NCI-H1105 treated with DMSO at 0.1 percent for 48 hours (cell line): ENCODE measurements around the gene BEND5.

Experiments
- DNase-seq: peaks from one replicate; lab custom pipeline; 2025; lab: John Stamatoyannopoulos, UW

The BEND5 gene

DNA sequence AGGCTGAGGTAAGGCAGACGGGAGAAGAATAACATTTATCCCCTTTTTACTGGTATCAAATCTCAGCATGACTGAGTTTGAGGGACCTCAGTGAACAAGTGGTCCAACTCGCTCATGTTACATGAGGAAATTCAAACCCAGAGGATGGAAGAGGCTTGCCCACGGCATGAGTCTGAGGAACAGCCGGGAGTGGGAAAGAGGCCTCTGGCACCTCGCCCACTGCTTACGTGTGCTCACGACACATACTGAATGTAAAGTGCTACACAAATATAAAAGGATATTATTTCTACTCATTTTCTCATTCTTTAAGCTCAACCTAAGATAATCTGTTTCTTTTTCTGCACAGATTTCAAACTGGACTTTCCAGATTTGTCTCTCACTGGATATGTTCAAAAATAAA, 14.7 kb downstream of the BEND5 start:
- DNase-seq, result no peak

DNA sequence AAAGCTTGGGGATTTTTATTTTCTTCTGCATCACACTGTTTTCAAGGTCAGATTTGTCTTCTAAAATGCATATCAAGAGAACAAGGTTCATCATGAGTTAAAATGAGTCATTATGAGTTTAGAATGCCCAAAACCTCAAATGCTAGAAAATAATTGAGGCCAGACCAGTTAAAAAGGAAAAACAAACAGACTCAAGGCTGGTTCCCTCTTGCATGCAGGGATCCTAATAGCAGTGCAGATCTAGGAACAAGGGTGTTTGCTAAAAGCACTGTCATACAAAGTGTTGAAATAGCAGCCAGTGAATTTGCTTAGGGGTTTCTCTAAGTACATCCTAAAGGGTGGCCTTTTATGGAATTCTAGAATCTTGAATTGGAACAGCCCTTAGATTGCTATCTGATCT, 15.3 kb downstream of the BEND5 start:
- DNase-seq, result no peak

- no peak for DNase-seq
Measured at GRCh38 chr1:48760857-48761256, 15.8 kb downstream of the BEND5 start.

DNA sequence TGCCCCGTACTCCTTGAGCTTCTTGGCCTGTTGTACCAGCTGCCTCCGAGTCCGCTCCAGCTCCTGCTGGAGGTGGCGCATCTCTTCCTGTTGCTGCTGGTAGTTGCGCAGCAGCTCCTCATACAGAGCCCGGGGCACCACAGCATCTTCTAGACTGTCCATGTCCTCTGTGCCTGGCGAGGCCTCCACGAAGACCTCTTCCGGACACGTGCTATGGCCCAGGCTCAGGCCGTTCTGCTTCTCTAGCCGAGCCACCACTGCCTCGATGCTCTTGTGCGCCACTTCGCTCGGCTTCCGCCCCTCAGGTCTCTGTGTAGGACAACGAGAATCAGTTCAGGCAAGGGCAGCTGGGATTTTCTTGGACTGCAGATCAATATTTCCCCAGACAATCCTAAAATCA, 17.7 kb downstream of the BEND5 start:
- no peak for DNase-seq

DNA sequence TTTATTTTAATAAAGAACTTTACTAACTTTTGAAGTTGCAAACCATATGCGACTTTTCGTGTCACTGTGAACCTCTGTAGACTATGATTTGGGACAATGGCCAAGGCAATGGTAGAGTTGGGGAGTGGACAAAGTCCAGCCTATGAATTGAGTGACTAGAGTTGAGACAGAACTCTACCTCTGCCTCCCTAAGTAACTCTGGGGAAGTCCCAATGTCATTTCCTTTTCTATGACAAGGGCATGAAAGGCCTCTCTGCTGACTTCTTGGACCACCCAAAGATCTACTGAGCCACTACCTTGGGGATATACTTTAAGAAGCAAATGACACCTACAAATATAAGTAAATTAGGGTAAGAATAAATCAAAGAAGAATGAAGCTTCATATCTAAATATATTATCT, 19.3 kb downstream of the BEND5 start:
- no peak for DNase-seq

GRCh38 chr1:48756683-48757316, 19.9 kb downstream of the BEND5 start:
- DNase-seq, result no peak

- DNase-seq, result no peak
Measured at GRCh38 chr1:48753293-48753692, 23.4 kb downstream of the BEND5 start.

DNA sequence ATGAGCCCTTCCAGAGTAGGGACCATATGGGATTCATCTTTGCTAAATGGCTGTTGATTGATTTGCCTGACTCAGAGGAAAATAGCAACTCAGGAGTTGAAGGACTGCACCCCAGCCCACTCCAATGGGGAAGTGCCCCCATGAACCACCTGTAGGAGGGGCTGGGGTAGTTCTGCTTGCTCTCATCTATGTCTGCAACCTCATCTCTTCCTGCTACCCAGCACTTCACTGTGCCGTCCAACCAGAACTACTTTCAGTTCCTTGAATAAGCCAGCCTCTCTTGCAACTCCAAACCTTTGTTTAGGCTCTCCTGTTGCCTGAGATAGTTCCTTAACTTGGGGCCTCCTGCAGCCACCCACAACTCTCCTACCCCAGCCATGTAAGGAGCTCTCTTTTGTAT, 26.6 kb downstream of the BEND5 start:
- no peak for DNase-seq

- DNase-seq, result no peak
Measured at GRCh38 chr1:48749068-48749467, 27.6 kb downstream of the BEND5 start.

DNA sequence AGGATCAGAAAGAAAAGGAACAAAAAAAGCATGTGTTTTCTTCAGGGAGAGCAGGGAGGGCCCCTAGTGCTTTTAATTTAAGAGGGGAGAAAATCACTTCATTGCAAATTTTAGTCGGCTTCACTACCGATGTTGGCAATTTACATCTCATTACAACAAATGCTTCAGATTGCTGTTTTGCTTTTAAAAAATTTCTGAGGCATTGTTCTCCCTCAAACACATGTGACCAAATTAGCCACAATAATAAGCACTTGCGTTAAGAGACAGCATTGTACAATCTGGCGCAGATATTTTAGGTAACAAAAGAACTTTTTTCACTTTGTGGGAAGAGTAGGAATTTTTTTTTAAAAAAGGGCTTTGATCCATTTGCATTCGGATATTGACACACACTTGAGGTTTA, 29.8 kb downstream of the BEND5 start:
- DNase-seq, result no peak

- DNase-seq, result no peak
Measured at GRCh38 chr1:48744032-48744431, 32.7 kb downstream of the BEND5 start.

DNA sequence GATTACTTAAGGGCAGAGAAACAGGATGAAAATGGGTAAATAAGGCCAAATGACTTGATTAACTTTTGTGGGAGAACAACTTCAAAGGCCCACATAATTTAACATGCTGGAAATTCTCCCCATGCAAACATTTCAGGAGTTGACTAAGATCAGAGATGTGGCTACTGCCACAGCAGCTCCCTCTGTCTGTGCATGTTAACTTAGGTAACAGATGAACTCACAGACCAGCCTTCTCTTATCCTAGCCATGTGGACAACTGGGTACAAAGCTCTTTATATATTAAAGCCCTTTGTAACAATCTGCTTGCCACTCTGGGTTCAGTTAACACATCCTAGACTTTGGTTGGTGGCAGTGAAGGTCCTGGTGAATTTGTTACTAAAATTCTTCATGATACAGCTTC, 33.2 kb downstream of the BEND5 start:
- no peak for DNase-seq

DNA sequence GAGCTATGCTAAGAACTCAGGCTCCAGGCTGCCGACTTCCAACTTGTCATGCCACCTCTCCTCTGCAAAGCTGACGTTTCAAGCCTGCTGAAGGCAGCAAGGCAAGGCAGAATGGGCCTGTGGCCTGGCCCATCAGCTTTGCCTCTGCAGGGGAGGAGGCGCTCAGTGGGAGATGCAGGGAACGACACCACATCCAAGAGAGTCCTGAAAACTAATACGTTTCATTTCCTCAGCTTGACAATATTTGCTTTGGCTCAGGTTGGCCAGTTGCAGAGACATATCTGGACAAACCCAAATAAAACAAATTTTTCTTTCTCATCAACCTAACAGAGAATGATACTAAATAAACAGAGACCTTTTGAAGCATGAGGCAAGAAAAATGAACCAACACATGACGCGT, 35.3 kb downstream of the BEND5 start:
- DNase-seq, result no peak

GRCh38 chr1:48740621-48741020, 36.1 kb downstream of the BEND5 start:
- DNase-seq, result no peak

DNA sequence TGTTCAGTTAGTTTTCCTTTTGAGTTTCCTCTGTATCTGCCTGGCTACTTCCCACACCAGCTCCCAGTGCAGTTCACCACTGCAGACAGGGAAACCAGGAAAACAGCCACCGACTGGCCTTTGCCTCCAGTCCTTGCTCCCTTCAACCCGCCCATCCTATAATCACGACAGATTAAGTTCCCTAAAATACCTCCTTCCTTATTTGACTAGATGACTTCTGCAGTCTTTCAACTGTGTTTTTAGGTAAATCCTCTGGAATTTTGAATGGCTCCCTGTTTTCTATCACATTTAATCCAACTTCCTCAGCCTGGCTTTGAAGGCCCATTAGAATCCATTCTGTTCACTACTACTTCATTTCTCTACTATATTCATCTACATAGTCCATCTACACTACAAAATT, 37.6 kb downstream of the BEND5 start:
- DNase-seq, result no peak

DNA sequence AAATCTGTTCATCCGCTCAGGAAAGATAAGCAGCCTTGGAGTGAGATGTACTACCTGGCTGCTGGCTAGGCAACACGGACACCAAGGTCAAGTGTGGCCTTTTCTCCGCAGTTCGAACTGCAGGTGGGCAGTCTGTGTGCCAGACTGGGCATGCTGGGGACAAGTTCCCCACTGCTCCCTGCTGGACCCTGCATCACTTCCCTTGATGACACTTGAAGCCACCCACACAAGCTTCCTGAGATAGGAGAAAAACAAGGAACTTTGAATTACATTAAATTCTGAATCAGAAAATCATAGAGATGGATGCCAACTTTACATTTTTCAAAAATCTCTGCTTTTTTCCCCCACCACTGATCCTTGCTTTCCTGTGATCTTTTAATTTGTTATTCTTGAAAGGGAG, 38.3 kb downstream of the BEND5 start:
- no peak for DNase-seq

DNA sequence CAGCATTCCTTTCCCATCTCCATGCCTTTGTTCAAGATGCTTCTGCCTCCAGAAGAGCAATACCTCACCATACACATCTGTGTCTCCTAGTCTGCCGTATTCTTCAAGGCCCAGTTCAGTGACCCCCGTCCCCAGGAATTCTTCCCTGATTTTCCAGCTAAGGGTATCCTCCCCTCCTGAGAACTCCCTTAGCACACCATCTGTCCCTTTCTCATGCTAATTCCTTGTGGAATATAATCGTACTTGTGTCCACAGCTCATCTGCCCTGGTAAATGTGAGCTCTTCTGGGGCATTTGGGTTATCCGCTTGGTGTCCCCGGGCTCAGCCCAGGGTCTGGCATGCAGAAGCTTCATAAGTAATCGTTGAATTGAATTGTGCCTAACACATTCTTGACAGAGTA, 40.9 kb downstream of the BEND5 start:
- DNase-seq, result no peak

DNA sequence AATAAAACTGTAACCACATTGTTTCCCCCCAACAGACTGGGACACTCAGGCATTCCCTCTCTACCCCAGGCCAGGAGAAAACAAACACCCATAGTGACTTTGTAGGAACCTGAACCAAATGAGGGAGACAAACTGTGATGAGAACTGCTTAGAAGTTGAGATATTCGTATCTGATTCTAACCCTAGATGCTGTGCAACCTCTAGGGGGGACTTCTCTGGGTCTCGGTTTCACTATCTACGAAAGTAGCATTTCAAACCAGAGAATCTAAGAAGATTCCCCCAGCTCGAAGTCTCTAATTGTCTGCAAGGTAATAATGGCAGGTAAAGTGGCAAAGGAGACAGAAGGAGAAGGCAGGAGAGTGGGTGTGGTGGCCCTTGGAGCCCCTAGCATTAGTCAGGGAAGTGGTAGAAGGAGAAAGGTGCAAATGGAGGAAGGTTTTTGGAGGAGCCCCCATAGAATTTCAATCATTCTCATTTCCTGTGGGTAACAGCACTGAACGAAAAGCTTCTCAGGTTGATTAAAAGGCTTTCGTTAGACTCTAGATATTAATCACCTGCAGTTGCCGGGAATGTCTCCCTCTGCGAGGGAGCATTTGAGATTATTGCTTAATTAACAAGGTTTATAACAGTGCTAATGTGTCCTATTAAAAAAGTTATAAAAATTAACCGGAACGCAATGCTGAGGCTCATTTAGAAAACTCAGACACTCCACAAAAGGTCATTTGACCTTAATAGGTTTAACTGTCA, 46.4 kb downstream of the BEND5 start:
- no peak for DNase-seq

DNA sequence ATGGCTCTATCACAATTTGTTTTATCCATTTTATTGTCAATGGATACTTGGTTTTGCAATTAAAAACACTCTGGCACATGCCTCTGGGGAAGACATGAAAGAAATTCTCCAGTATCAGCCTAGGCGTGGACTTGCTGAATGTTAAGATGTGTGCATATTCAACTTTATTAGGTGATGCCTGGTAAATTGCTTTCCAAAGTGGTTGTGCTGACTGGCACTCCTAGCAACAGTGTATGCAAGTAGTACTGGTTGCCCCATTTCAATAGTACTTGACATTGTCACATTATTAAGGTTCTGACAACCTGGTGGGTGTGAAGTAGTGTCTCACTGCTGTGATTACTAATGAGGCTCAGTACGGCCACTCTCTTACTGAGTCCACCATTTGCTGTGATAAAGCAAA, 48.1 kb downstream of the BEND5 start:
- DNase-seq, result no peak

- DNase-seq, result no peak
Measured at GRCh38 chr1:48726557-48727215, 50.0 kb downstream of the BEND5 start.

DNA sequence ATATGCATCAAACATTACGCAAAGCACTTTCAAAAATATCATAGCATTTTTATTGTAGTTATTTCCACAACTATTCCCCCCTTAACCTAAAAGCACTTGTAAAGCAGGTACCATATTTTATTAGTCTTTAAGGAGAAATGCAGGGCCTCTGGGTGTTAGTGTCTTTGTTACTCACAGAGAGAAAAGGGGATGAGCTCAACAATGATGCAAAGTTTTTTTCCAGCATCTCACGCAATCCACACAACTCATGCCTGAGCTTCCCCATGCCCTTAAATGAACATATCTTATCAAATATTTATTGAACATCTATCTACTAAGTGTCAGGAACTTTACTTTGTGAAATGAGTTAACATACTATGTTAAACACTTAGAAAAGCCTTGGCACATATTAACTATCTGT, 50.6 kb downstream of the BEND5 start:
- no peak for DNase-seq

DNA sequence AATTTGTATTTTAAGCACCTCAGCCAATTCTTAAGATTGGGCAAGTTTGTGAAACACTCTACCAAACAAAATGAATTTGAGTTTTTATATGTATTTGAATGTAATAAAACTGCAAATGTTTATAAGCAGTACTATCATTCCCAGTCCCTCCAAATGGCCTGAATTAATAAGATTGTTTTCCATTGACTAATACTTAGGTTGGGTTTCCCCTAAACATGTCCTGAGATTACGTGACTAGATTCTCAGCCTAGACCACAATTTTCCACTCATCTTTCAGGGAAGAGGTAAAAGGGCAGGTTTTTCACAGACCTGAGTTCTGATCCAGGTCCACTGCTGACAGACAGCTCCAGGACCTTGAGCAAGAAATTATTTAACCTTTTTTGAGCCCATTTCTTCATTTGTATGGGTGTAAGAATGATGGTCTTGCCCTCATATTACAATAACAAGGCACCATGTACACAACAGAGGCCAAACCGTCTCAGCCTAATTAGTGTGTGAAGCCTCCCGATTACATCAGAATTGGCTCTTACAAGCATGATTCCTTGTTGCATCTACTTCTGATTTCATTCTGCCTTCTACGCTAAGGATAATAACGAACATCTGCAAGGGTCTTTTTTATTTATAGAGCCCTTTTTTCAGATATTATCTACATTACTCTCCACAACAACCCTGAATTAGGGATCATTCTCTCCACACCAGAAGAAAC, 51.2 kb downstream of the BEND5 start:
- no peak for DNase-seq

DNA sequence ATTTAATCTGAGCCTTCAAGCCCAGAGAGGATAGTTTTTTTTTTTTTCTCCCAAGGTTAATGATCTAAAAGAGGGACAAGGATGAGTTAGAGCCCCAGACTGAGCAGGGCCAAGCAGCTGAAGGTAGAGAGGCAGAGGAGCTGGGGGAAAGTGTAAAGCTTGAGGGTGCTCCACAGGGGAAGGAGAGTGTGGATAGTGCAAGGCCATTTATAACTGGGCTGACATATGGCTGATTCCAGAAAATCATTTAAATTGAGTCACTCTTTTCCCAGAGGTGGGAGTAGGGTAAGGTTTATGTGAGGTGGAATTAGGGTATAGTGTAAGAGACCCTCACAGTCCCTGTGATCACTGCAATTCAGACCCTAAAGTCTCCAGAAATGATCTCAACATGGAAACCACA, 55.8 kb downstream of the BEND5 start:
- no peak for DNase-seq
